Nephron progenitor cell (in vitro differentiated cells): ENCODE data around the gene ADAMTSL3.

Experiments
- DNase-seq: peaks from one replicate; pipeline ENCODE4 v3.0.0; 2021
- H3K27ac Mint-ChIP-seq: 2 replicates; pipeline ENCODE4 v1.8.0; 2021; ENCODE audit warnings: mild to moderate bottlenecking, moderate library complexity, mixed read lengths
- H3K27me3 Mint-ChIP-seq: 2 replicates; pipeline ENCODE4 v1.8.0; 2021; ENCODE audit warnings: mild to moderate bottlenecking, low read depth, mixed read lengths; ENCODE audit not compliant: poor library complexity
- H3K36me3 Mint-ChIP-seq: 2 replicates; pipeline ENCODE4 v1.8.0; 2021; ENCODE audit warnings: low read depth, mixed read lengths
- H3K4me1 Mint-ChIP-seq: 2 replicates; pipeline ENCODE4 v1.8.0; 2021; ENCODE audit warnings: mixed read lengths
- H3K4me3 Mint-ChIP-seq: 2 replicates; pipeline ENCODE4 v1.8.0; 2021; ENCODE audit warnings: mild to moderate bottlenecking, moderate library complexity, mixed read lengths
- H3K9me3 Mint-ChIP-seq: 2 replicates; pipeline ENCODE4 v1.8.0; 2021; ENCODE audit warnings: mild to moderate bottlenecking, moderate library complexity, mixed read lengths
- CTCF ChIP-seq: fragments of 200-600 bp; sonication (generic); IDR thresholded peaks from 2 replicates; pipeline ENCODE4 v1.5.0; 2021; ENCODE audit warnings: antibody characterized with exemption

ADAMTSL3 gene

DNA sequence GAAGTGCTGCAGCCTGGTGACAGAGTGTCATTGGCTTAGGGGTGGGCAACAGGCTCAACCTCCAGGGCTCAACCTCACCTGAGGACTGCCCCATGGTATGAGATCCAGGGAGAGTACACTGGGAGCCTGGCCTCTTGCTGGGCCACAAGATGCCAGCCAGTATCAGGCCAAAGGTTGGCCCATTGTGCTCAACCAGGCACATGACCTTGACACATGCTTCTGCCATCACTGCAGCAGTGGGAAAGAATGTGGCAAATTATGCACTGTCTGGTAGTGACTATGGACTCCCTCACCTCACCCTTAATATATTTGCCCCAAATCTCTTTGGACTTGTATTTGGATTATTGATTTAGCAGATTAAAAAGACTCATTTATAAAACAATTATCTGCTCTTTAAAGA lies 347.7 kb downstream of the ADAMTSL3 start:
- Mint-ChIP-seq H3K4me3 (no peak overlapping the region), H3K4me1 (peaks cover 2% of the 10 kb centered on the region), H3K27me3 (peaks cover 12% of the 10 kb centered on the region), H3K9me3 (no peaks in the 10 kb centered on the region), H3K36me3 (no peaks in the 10 kb centered on the region), H3K27ac (no peak overlapping the region)
- DNase-seq: no peak
- TF ChIP-seq CTCF: no peak

GRCh38 chr15:84003791-84004503 lies 350.0 kb downstream of the ADAMTSL3 start:
- Mint-ChIP-seq H3K4me1 (peaks cover 4% of the 10 kb centered on the region), H3K9me3 (no peaks in the 10 kb centered on the region), H3K27me3 (peaks cover 12% of the 10 kb centered on the region), H3K36me3 (no peaks in the 10 kb centered on the region), H3K4me3 (no peak overlapping the region), H3K27ac (no peak overlapping the region)
- no peak for TF ChIP-seq CTCF
- DNase-seq: no peak

GRCh38 chr15:84006421-84006820 lies 352.5 kb downstream of the ADAMTSL3 start:
- peaks cover 7% of the 10 kb centered on the region for H3K27me3 Mint-ChIP-seq
- H3K9me3 Mint-ChIP-seq: no peaks in the 10 kb centered on the region
- no peak overlapping the region for H3K4me3 Mint-ChIP-seq
- H3K27ac Mint-ChIP-seq: no peak overlapping the region
- no peaks in the 10 kb centered on the region for H3K36me3 Mint-ChIP-seq
- no peak for TF ChIP-seq CTCF
- no peak for DNase-seq
- H3K4me1 Mint-ChIP-seq: peaks cover 4% of the 10 kb centered on the region

DNA sequence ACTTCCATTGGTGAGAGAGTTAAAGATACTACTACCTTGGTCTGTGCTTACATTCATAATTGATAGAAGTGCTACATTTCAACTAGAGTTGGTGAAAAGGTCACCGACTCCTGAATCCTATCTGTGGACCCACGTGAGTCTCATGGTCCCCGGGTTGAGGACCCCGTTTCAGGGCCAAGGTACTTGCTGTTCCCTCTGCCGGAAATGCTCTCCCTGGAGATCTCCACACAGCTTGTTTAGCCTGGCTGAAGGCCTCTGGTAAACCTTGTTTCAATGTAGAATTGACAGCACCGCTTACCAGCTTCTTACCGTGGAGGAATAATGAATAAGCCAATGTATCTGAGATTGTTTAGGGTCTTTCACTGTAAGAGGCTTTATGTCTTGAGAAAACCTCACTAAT lies 355.7 kb downstream of the ADAMTSL3 start:
- Mint-ChIP-seq H3K36me3 (no peaks in the 10 kb centered on the region), H3K27ac (no peak overlapping the region), H3K9me3 (peaks cover 9% of the 10 kb centered on the region), H3K4me3 (no peak overlapping the region), H3K27me3 (peaks cover 12% of the 10 kb centered on the region), H3K4me1 (peaks cover 4% of the 10 kb centered on the region)
- no peak for TF ChIP-seq CTCF
- DNase-seq: no peak

GRCh38 chr15:84010246-84010645 lies 356.3 kb downstream of the ADAMTSL3 start:
- TF ChIP-seq CTCF: no peak
- peaks cover 9% of the 10 kb centered on the region for H3K9me3 Mint-ChIP-seq
- H3K36me3 Mint-ChIP-seq: no peaks in the 10 kb centered on the region
- H3K27me3 Mint-ChIP-seq: peaks cover 9% of the 10 kb centered on the region
- peaks cover 4% of the 10 kb centered on the region for H3K4me1 Mint-ChIP-seq
- no peak overlapping the region for H3K27ac Mint-ChIP-seq
- DNase-seq: no peak
- no peak overlapping the region for H3K4me3 Mint-ChIP-seq

DNA sequence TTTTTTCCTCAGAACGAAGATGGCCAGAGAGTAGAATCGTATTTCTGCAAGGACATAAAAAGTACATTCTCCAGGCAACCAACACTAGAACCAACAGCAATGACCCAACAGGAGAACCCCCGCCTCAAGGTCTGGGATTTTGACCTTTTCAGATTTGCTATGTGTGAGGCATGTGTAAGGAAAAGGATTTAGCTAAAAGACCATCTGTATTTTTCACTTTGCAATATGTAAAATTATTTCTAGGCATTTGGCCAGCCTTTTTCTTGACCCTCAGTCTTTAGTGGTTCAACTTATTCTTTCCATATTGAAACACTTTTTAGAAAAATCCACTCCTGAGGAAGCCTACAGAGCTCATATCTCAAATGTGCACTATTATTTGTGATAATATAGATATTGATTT lies 362.4 kb downstream of the ADAMTSL3 start:
- DNase-seq: no peak
- H3K9me3 Mint-ChIP-seq: peaks cover 9% of the 10 kb centered on the region
- H3K27ac Mint-ChIP-seq: no peak overlapping the region
- no peaks in the 10 kb centered on the region for H3K4me1 Mint-ChIP-seq
- H3K36me3 Mint-ChIP-seq: no peaks in the 10 kb centered on the region
- H3K27me3 Mint-ChIP-seq: peaks cover 13% of the 10 kb centered on the region
- H3K4me3 Mint-ChIP-seq: no peak overlapping the region
- no peak for TF ChIP-seq CTCF
